GM12873 (cell line): ENCODE data around the gene RBM42.

Experiments
- TF ChIP-seq, protein P1 (sequence below): IDR thresholded peaks from 2 replicates; pipeline ENCODE4 v1.5.1; 2012; ENCODE audit warnings: low read depth, mild to moderate bottlenecking, moderate library complexity, low read length, control low read depth; ENCODE audit not compliant: insufficient read depth; ENCODE audit errors: missing control alignments

RBM42 gene

DNA sequence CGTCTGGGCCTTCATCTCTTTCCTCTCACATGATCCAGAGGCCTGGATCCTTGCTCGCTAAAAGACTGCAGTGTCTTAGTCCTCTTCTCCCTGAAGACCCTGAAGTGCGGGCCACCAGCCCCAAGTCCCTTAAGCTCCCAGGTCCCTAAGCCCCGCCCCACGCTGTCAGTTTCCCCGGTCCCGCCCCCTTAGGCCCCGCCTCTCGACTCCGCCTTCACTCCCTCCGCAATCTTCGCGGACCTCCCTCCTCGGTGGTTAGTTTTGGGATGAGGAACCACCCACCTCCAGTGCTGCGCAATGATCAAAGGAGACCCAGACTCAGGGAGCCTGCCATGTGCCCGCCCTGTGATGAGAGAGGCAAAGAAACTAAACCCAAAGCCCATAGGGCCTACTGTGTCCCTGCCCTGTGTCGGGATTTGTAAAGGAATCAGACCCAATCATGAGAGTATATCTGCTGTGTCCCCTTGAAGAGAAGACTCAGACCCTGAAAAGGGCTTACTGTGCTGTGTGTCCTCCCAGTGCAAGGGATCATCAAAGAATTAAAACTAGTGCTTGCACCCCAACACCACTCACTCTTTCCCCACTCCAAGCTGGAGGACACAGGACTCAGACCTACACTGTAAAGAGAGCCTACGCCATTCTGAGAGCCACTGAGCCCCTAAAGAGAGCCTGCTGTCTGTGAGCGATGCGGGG lies 16.3 kb downstream of the RBM42 start:
- TF ChIP-seq, protein P1, sequence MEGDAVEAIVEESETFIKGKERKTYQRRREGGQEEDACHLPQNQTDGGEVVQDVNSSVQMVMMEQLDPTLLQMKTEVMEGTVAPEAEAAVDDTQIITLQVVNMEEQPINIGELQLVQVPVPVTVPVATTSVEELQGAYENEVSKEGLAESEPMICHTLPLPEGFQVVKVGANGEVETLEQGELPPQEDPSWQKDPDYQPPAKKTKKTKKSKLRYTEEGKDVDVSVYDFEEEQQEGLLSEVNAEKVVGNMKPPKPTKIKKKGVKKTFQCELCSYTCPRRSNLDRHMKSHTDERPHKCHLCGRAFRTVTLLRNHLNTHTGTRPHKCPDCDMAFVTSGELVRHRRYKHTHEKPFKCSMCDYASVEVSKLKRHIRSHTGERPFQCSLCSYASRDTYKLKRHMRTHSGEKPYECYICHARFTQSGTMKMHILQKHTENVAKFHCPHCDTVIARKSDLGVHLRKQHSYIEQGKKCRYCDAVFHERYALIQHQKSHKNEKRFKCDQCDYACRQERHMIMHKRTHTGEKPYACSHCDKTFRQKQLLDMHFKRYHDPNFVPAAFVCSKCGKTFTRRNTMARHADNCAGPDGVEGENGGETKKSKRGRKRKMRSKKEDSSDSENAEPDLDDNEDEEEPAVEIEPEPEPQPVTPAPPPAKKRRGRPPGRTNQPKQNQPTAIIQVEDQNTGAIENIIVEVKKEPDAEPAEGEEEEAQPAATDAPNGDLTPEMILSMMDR = no peak

DNA sequence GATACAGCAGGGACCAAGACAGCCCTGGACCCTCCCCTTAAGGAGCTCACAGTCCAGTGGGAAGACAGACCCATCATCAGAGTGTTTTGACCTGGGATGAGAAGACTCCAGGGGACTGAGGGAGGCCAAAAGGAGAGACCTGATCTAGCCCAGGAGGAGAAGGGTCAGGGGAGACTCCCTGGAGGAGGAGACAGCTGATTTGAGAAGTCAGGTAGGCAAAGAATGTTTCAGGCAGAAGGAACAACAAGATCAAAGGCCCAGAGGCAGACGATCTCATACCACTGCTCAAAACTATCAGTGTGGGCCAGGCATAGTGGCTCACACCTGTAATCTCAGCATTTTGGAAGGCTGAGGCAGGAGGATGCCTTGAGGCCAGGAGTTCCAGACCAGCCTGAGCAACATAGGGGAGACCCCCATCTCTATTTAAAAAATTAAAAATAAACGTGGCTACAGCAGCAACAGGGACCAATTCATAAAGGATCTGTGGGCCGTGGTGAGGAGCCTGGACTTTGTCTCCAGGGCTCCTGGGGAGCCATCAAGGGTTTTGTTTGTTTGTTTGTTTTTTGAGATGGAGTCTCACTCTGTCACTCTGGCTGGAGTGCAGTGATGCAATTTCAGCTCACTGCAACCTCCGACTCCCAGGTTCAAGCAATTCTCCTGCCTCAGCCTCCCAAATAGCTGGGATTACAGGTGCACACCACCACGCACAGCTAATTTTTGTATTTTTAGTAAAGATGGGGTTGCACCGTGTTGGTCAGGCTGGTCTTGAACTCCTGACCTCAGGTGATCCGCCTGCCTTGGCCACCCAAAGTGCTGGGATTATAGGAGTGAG lies 17.1 kb downstream of the RBM42 start:
- TF ChIP-seq, protein P1 = no peak

DNA sequence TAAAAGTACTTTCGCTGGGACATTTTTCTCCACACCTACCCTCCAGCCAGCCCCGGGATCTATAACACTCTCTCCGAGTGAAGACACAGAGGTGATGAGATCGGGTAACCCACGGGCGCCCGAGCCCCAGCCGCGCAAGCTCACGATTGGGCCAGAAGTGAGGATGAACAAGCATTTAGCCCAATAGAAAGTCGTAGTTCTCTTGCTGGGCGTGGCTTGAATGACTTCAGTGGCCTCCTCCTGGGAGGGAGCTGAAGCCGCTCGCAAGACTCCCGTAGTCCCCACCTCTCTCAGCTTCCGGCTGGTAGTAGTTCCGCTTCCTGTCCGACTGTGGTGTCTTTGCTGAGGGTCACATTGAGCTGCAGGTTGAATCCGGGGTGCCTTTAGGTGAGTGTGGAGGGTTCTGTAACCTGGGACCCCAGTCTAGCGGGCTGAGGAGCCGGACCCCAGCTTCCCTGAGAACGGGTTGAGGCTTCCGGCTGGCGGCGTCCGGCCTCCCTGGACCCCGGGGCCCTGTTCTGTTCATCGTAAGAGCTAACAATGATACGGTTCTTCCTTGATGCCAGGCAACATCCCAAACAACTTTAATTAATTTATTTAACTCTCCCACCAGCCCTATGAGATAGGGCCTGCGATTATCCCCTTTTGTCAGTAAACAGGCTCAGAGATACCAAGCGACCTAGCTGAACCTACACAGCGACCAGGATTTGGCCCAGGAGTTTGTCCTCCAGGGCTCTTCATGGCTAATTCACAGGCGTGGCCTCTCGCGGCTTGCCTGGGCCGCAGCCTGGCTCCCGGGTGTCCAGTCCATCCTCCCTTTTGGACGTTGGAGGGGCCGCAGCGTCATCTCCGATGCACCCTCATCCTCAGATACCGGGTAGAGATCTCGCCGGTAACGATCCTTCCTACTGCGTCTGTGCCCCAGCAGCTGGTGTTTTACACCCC lies 19.5 kb downstream of the RBM42 start, which contains the start of gene COX6B1:
Gene COX6B1 (plus strand): TSS at position 307 of the 945 bp plus-strand sequence. CDS start 2,921 bp downstream, outside the sequence.
- TF ChIP-seq, protein P1 = no peak

DNA sequence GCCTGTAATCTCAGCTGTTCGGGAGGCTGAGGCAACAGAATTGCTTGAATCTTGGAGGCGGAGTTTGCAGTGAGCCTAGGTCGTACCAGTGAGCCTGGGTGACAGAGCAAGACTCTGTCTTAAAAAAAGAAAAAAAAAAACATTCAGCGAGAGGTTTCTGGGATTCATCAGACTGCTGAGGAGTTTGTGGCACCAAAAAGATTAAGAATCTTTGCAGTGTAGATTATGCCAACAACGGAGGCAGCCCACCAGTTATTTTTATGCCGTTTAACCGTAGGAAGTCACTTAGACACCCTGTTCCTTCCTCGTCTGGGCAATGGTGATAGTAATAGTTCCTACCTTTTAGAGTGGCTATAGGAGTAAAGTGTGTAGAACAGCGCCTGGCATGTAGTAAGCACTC lies 21.7 kb downstream of the RBM42 start:
- TF ChIP-seq, protein P1 = no peak

DNA sequence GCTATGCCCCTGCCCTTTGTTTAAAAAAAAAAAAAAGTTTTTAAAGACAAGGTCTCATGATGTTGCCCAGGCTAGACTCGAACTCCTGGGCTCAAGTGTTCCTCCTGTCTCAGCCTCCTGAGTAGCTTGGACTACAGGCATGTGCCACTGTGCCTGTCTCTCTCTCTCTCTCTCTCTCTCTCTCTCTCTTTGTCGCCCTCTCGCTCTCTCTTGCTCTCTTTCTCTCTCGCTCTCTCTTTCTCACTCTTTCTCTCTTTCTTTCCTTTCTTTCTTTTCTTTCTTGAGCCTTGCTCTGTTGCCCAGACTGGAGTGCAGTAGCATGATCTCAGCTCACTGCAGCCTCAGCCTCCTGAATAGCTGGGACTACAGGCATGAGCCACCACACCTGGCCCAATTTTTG lies 26.8 kb downstream of the RBM42 start:
- TF ChIP-seq, protein P1 = no peak

DNA sequence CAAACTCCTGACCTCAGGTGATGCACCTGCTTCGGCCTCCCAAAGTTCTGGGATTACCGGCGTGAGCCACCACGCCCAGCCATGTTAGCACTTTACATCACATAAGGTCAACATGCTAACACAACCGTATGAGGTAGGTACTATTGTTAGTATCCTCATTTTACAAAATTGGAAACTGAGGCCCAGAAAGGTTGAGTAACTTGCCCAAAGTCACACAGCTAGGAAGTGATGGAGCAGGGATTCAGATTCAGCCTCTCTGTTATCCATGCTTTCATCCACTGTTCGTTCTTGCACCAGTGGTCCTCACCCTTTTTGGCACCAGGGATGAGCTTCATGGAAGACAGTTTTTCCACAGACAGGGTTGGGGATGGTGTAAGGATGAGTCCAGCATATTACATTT lies 27.9 kb downstream of the RBM42 start:
- TF ChIP-seq, protein P1 = no peak
